ENCODE measurements around the gene UBE2L5. TPM values are rescaled to one million over a fixed set of nuclear protein-coding genes. Genes with fewer than 3 reads are reported as not detected.
"Not testable (repeated sequence)": the region's sequence is repeated elsewhere in the genome, so short reads cannot be mapped to it uniquely, and the experiment has no call there.

The UBE2L5 gene
- total RNA-seq, 4 donors from 2014 or later: not detected

DNA sequence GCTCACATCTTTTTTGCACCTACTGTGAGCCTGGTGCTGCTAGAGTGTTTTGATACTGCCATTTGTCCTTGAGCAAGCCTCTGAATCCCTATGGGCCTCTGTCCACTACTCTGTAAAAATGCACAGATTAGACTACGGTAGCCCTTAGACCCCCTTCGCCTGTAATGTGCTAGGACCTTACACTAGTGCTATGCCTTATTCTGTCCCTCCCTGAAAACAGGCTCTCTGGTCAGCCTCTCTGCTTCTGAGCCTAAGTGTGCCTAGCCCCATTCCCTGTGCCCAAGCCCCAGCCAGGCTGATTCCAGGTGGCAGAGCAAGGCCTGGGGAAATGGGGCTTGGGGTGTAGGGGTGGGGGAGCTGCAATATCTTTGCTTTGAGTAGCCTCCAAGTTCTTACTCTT, 32.7 kb downstream of the UBE2L5 start:
- TF ChIP-seq, protein P1, sequence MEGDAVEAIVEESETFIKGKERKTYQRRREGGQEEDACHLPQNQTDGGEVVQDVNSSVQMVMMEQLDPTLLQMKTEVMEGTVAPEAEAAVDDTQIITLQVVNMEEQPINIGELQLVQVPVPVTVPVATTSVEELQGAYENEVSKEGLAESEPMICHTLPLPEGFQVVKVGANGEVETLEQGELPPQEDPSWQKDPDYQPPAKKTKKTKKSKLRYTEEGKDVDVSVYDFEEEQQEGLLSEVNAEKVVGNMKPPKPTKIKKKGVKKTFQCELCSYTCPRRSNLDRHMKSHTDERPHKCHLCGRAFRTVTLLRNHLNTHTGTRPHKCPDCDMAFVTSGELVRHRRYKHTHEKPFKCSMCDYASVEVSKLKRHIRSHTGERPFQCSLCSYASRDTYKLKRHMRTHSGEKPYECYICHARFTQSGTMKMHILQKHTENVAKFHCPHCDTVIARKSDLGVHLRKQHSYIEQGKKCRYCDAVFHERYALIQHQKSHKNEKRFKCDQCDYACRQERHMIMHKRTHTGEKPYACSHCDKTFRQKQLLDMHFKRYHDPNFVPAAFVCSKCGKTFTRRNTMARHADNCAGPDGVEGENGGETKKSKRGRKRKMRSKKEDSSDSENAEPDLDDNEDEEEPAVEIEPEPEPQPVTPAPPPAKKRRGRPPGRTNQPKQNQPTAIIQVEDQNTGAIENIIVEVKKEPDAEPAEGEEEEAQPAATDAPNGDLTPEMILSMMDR (IDR thresholded peaks at IDR 0.05): no peak
- TF ChIP-seq POLR2A (IDR thresholded peaks at IDR 0.05): no peak
- WGBS, 2 donors: 87 to 100% methylated on average over 2 of the region's 2 CpGs
- intact Hi-C loops (cut with DNase I): loop anchor here (10.0 kb wide), 1 partner anchor 50 kb away; no protein-coding TSS in a partner anchor

DNA sequence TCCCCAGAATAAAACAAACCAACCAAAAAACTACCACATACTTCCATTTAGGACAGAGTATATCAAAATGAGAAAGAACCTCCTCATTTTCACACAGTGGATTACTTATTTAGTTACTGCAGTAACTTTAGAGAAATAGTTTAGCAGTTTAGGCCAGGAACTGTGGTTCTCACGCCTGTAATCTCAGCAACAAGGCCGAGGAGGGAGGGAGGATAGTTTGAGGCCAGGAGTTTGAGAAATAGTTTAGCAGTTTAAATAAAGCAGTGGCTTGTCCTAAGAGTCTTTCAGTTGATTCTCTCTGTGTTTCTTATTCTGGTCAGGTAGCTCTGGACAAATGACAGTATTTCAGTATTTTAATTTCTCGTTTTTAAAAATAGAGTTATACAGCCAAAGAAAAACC, 34.0 kb downstream of the UBE2L5 start:
- Histone ChIP-seq H3K4me1 (no peaks in the 10 kb centered on the region), H3K36me3 (peaks cover 0 to 6% of the 10 kb centered on the region in 2 donors), H3K4me3 (replicated peaks in 1 of 3) (no peak overlapping the region), H3K27ac (no peak overlapping the region), H3K9me3 (no peaks in the 10 kb centered on the region), H3K27me3 (no peaks in the 10 kb centered on the region)
- intact Hi-C loops (cut with DNase I): loop anchor here (10.0 kb wide), 1 partner anchor 51 kb away; no protein-coding TSS in a partner anchor
- DNase-seq: no peak
- WGBS, 2 donors: 69 to 76% methylated on average over 3 of the region's 3 CpGs
- TF ChIP-seq, protein P1 (IDR thresholded peaks at IDR 0.05): no peak
- TF ChIP-seq POLR2A (IDR thresholded peaks at IDR 0.05): no peak

More for the DNA sequence above, 32.7 kb downstream of the UBE2L5 start:
- H3K27me3 ChIP-seq: no peaks in the 10 kb centered on the region
- no peak overlapping the region for H3K4me3 ChIP-seq (replicated peaks in 1 of 3)
- peaks cover 0 to 6% of the 10 kb centered on the region in 2 donors for H3K36me3 ChIP-seq
- no peaks in the 10 kb centered on the region for H3K9me3 ChIP-seq
- no peaks in the 10 kb centered on the region for H3K4me1 ChIP-seq
- no peak for DNase-seq
- H3K27ac ChIP-seq: no peak overlapping the region

GRCh38 chr13:30457306-30457891, 35.1 kb downstream of the UBE2L5 start:
- no peak for TF ChIP-seq POLR2A (IDR thresholded peaks at IDR 0.05)
- TF ChIP-seq, protein P1 (IDR thresholded peaks at IDR 0.05): no peak
- Histone ChIP-seq H3K27me3 (no peaks in the 10 kb centered on the region), H3K9me3 (no peaks in the 10 kb centered on the region), H3K4me3 (replicated peaks in 1 of 3) (no peak overlapping the region), H3K36me3 (peaks cover 0 to 16% of the 10 kb centered on the region in 2 donors), H3K4me1 (peaks cover 0 to 7% of the 10 kb centered on the region in 2 donors), H3K27ac (no peak overlapping the region)
- intact Hi-C loops (cut with DNase I): loop anchor here (10.0 kb wide), 1 partner anchor 53 kb away; no protein-coding TSS in a partner anchor
- WGBS, 2 donors: 64 to 82% methylated on average over 3 of the region's 3 CpGs
- no peak for DNase-seq

DNA sequence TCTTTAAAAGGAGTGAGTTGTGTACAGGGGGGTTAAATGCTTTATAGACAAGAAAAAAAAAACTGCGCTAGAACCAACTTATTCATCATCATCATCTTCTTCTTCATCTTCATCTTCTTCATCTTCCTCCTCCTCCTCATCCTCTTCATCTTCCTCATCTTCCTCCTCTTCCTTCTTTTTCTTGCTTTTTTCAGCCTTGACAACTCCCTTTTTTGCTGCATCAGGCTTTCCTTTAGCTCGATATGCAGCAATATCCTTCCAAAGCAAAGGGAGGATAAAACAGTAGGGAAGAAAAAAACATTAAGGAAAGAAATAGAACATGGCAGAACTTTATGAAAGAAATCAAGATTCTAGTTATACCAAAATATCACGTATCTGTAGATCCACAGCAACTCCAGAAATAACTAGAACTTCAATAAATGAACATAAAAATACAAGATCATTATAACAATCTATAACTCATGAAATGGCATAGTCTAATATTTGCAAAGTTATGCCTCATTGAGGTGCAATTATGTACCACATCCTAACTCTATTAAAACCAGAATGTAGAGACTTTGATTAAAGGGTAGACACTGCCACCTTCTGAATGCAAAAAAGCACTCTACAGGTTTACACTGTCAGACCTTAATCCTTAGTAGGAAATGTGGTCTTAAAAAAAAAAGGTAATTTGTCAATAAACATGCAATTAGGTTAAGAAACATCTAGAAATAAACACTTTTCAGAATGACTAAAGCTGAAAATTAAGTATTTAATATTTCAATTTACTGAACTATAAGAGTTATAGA, 39.2 kb downstream of the UBE2L5 start:
- Histone ChIP-seq H3K36me3 (peaks cover 0 to 24% of the 10 kb centered on the region in 2 donors), H3K27ac (peak overlapping the region in 1 of 3 donors; percentile 24), H3K4me1 (peaks cover 16 to 25% of the 10 kb centered on the region in 2 donors)
- H3K4me3 ChIP-seq (replicated peaks in 1 of 3); DNase-seq; H3K9me3 ChIP-seq; H3K27me3 ChIP-seq: not testable (repeated sequence)
- WGBS, 2 donors: 87 to 89% methylated on average over 3 of the region's 3 CpGs
- intact Hi-C loops (cut with DNase I): loop anchor here (5.0 to 10.0 kb wide), 3 partner anchors 153 to 343 kb away; partner anchors contain the start of gene USPL1
- TF ChIP-seq, protein P1 (IDR thresholded peaks at IDR 0.05): peak in 4 of 6 experiments; percentile 33 to 61 (median 52)

Data from thyroid gland (tissue), 4 donors.